ENCODE data around the gene ARMH3. TPM values are rescaled to one million over a fixed set of nuclear protein-coding genes. Genes with fewer than 3 reads are reported as not detected.

The ARMH3 gene
- total and polyA plus RNA-seq, 2 experiments from 2014 or later, result 8.7 to 11.1 TPM

DNA sequence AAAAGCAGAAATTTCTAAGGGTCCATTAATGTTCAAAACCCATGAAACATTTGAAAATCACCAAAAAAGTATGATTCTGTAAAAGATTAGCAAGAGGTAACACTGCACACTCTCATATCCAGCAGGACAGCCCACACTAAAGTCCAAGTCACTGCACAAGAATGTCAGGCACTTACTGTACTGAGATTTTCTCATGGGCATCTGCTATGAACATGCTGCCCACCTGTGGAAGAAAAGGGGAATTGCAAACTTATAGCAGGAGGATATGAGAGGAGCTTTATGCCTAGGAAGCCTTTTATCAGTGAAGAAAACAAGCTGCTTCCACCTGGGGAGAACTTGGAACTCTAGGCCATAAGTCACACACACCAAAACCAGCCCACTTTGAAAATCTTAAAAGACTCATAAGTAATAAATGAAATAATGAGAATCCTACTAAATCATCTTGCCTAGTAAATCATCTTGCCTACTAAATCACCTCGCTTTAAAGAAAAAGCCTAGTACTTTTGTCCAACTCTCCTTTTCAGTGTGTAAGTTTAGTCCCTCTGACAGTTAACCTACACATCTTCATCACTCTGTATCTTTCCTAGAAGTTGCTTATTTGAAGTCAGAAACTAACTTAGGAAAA lies 46.1 kb downstream of the ARMH3 start:
- Mint-ChIP-seq H3K4me1 (peaks cover 18% of the 10 kb centered on the region), H3K9me3 (no peaks in the 10 kb centered on the region), H3K27ac (peak overlapping the region; percentile 77), H3K27me3 (ENCODE audit: insufficient read depth, low read depth, poor library complexity) (no peaks in the 10 kb centered on the region), H3K36me3 (ENCODE audit: low read depth) (peaks cover 5% of the 10 kb centered on the region; the same call in 1 of the 3 replicates), H3K4me3 (no peak overlapping the region)
- no peak for TF ChIP-seq EZH2 (IDR thresholded peaks at IDR 0.05; ENCODE audit: low read depth, unreplicated experiment)
- TF ChIP-seq, protein P1, sequence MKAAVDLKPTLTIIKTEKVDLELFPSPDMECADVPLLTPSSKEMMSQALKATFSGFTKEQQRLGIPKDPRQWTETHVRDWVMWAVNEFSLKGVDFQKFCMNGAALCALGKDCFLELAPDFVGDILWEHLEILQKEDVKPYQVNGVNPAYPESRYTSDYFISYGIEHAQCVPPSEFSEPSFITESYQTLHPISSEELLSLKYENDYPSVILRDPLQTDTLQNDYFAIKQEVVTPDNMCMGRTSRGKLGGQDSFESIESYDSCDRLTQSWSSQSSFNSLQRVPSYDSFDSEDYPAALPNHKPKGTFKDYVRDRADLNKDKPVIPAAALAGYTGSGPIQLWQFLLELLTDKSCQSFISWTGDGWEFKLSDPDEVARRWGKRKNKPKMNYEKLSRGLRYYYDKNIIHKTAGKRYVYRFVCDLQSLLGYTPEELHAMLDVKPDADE (IDR thresholded peaks at IDR 0.05), result no peak
- TF ChIP-seq, protein P2, sequence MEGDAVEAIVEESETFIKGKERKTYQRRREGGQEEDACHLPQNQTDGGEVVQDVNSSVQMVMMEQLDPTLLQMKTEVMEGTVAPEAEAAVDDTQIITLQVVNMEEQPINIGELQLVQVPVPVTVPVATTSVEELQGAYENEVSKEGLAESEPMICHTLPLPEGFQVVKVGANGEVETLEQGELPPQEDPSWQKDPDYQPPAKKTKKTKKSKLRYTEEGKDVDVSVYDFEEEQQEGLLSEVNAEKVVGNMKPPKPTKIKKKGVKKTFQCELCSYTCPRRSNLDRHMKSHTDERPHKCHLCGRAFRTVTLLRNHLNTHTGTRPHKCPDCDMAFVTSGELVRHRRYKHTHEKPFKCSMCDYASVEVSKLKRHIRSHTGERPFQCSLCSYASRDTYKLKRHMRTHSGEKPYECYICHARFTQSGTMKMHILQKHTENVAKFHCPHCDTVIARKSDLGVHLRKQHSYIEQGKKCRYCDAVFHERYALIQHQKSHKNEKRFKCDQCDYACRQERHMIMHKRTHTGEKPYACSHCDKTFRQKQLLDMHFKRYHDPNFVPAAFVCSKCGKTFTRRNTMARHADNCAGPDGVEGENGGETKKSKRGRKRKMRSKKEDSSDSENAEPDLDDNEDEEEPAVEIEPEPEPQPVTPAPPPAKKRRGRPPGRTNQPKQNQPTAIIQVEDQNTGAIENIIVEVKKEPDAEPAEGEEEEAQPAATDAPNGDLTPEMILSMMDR (conservative IDR thresholded peaks at IDR 0.05; ENCODE audit: low read depth in 2 of 2), result peak; percentile 98 to 99
- Histone ChIP-seq H3K27ac (ENCODE audit: low read depth) (peak overlapping the region; percentile 26; the same call in 1 of the 2 replicates), H3K9me2 (ENCODE audit: insufficient read depth) (no peaks in the 10 kb centered on the region), H4K20me1 (replicated peaks; ENCODE audit: insufficient read depth) (no peaks in the 10 kb centered on the region), H3K36me3 (ENCODE audit: insufficient read depth) (no peaks in the 10 kb centered on the region), H3K79me2 (replicated peaks; ENCODE audit: insufficient read depth) (no peaks in the 10 kb centered on the region), H3K27me3 (ENCODE audit: insufficient read depth) (no peaks in the 10 kb centered on the region), H3K4me1 (ENCODE audit: insufficient read depth) (peaks cover 9% of the 10 kb centered on the region), H2AFZ (no peak overlapping the region), H3K4me3 (no peak overlapping the region), H3F3A (replicated peaks; ENCODE audit: low read depth) (no peaks in the 10 kb centered on the region), H3K4me2 (peak overlapping the region; percentile 45)
- peak; percentile 91 for DNase-seq (ENCODE audit: low spot score)
- ATAC-seq, result peak; percentile 98

GRCh38 chr10:102007796-102008195 lies 48.2 kb downstream of the ARMH3 start:
- H4K20me1 ChIP-seq (replicated peaks; ENCODE audit: insufficient read depth), result no peaks in the 10 kb centered on the region
- H3F3A ChIP-seq (replicated peaks; ENCODE audit: low read depth), result no peaks in the 10 kb centered on the region
- no peak overlapping the region for H3K4me3 Mint-ChIP-seq
- no peak overlapping the region for H2AFZ ChIP-seq
- H3K27ac Mint-ChIP-seq, result no peak overlapping the region
- no peaks in the 10 kb centered on the region for H3K36me3 ChIP-seq (ENCODE audit: insufficient read depth)
- TF ChIP-seq, protein P3, sequence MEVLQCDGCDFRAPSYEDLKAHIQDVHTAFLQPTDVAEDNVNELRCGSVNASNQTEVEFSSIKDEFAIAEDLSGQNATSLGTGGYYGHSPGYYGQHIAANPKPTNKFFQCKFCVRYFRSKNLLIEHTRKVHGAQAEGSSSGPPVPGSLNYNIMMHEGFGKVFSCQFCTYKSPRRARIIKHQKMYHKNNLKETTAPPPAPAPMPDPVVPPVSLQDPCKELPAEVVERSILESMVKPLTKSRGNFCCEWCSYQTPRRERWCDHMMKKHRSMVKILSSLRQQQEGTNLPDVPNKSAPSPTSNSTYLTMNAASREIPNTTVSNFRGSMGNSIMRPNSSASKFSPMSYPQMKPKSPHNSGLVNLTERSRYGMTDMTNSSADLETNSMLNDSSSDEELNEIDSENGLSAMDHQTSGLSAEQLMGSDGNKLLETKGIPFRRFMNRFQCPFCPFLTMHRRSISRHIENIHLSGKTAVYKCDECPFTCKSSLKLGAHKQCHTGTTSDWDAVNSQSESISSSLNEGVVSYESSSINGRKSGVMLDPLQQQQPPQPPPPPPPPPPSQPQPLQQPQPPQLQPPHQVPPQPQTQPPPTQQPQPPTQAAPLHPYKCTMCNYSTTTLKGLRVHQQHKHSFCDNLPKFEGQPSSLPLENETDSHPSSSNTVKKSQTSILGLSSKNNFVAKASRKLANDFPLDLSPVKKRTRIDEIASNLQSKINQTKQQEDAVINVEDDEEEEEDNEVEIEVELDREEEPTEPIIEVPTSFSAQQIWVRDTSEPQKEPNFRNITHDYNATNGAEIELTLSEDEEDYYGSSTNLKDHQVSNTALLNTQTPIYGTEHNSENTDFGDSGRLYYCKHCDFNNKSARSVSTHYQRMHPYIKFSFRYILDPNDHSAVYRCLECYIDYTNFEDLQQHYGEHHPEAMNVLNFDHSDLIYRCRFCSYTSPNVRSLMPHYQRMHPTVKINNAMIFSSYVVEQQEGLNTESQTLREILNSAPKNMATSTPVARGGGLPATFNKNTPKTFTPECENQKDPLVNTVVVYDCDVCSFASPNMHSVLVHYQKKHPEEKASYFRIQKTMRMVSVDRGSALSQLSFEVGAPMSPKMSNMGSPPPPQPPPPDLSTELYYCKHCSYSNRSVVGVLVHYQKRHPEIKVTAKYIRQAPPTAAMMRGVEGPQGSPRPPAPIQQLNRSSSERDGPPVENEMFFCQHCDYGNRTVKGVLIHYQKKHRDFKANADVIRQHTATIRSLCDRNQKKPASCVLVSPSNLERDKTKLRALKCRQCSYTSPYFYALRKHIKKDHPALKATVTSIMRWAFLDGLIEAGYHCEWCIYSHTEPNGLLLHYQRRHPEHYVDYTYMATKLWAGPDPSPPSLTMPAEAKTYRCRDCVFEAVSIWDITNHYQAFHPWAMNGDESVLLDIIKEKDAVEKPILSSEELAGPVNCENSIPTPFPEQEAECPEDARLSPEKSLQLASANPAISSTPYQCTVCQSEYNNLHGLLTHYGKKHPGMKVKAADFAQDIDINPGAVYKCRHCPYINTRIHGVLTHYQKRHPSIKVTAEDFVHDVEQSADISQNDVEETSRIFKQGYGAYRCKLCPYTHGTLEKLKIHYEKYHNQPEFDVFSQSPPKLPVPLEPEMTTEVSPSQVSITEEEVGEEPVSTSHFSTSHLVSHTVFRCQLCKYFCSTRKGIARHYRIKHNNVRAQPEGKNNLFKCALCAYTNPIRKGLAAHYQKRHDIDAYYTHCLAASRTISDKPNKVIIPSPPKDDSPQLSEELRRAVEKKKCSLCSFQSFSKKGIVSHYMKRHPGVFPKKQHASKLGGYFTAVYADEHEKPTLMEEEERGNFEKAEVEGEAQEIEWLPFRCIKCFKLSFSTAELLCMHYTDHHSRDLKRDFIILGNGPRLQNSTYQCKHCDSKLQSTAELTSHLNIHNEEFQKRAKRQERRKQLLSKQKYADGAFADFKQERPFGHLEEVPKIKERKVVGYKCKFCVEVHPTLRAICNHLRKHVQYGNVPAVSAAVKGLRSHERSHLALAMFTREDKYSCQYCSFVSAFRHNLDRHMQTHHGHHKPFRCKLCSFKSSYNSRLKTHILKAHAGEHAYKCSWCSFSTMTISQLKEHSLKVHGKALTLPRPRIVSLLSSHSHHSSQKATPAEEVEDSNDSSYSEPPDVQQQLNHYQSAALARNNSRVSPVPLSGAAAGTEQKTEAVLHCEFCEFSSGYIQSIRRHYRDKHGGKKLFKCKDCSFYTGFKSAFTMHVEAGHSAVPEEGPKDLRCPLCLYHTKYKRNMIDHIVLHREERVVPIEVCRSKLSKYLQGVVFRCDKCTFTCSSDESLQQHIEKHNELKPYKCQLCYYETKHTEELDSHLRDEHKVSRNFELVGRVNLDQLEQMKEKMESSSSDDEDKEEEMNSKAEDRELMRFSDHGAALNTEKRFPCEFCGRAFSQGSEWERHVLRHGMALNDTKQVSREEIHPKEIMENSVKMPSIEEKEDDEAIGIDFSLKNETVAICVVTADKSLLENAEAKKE (CRISPR knock-in tag; IDR thresholded peaks at IDR 0.05), result no peak
- TF ChIP-seq EZH2phosphoT487 (IDR thresholded peaks at IDR 0.05; ENCODE audit: unreplicated experiment) (no peak), JUNB (IDR thresholded peaks at IDR 0.05; ENCODE audit: unreplicated experiment) (no peak), STAT1 (IDR thresholded peaks at IDR 0.05; ENCODE audit: unreplicated experiment) (no peak)
- TF ChIP-seq, protein P1 (IDR thresholded peaks at IDR 0.05), result no peak
- no peaks in the 10 kb centered on the region for H3K9me2 ChIP-seq (ENCODE audit: insufficient read depth)
- H3K4me1 Mint-ChIP-seq, result peaks cover 10% of the 10 kb centered on the region
- H3K4me1 ChIP-seq (ENCODE audit: insufficient read depth), result peaks cover 9% of the 10 kb centered on the region
- no peak for ATAC-seq
- H3K9me3 Mint-ChIP-seq, result no peaks in the 10 kb centered on the region
- H3K36me3 Mint-ChIP-seq (ENCODE audit: low read depth), result peaks cover 5% of the 10 kb centered on the region; the same call in 1 of the 3 replicates
- H3K27ac ChIP-seq (ENCODE audit: low read depth), result no peak overlapping the region
- H3K27me3 ChIP-seq (ENCODE audit: insufficient read depth), result no peaks in the 10 kb centered on the region
- H3K27me3 Mint-ChIP-seq (ENCODE audit: insufficient read depth, low read depth, poor library complexity), result no peaks in the 10 kb centered on the region
- no peak overlapping the region for H3K4me3 ChIP-seq
- no peaks in the 10 kb centered on the region for H3K79me2 ChIP-seq (replicated peaks; ENCODE audit: insufficient read depth)
- H3K4me2 ChIP-seq, result no peak overlapping the region
- DNase-seq (ENCODE audit: low spot score), result no peak
